Ovary (tissue), 9 donors: ENCODE results near the gene EFCAB6. TPM values are rescaled to one million over a fixed set of nuclear protein-coding genes. Genes with fewer than 3 reads are reported as not detected.

ENCODE experiments used
- DNase-seq, 5 donors: peaks; one replicate each; pipeline ENCODE4 v3.0.0-alpha.2; 2019 to 2020
- H3K27ac ChIP-seq, 2 donors: fragments of 200-600 bp; one replicate each; pipeline versions ENCODE4 v1.5.1 to v1.8.0; 2019 to 2022
- H3K27me3 ChIP-seq: fragments of 200-600 bp; one replicate; pipeline ENCODE4 v1.8.0; 2022
- H3K36me3 ChIP-seq: fragments of 200-600 bp; sonication (generic); one replicate; pipeline ENCODE4 v1.5.1; 2019
- H3K4me1 ChIP-seq: one replicate; pipeline ENCODE4 v1.8.1; 2013; ENCODE audit warnings: mild to moderate bottlenecking, moderate library complexity; ENCODE audit not compliant: insufficient read depth
- H3K4me3 ChIP-seq: fragments of 200-600 bp; sonication (generic); one replicate; pipeline ENCODE4 v1.5.1; 2017
- H3K9me3 ChIP-seq, 2 donors: fragments of 200-600 bp in 1 of 2; sonication (generic) in 1 of 2; one replicate each; pipeline versions ENCODE4 v1.5.1 to v1.8.1; 2013 to 2019; ENCODE audit warnings: mild to moderate bottlenecking in 1 of 2, moderate library complexity in 1 of 2
- EP300 ChIP-seq: sonication (generic); formaldehyde crosslinking; IDR thresholded peaks from one replicate; pipeline ENCODE4 v1.6.1; 2017; ENCODE audit warnings: antibody characterized with exemption
- POLR2A ChIP-seq: fragments of 450-650 bp; IDR thresholded peaks from one replicate; pipeline ENCODE4 v1.6.1; 2017; ENCODE audit warnings: antibody characterized with exemption, mild to moderate bottlenecking, moderate library complexity
- WGBS, 3 donors: extraction: QIAGEN DNeasy Blood & Tissue Kit in 1 of 3; methylation state at CpG; one replicate each; pipeline versions ENCODE4 v1.1.5 to v1.1.7; 2013 to 2017; 5-methylcytosine and 5-hydroxymethylcytosine counted together
- intact Hi-C, 4 donors: fragments of 100-400 bp; cut with DNase I; formaldehyde crosslinking; loops; one replicate each; pipeline versions ENCODE4 v1.11.0 to v1.15.1; 2022 to 2023
- polyA plus RNA-seq, 2 donors: library from polyadenylated mRNA; stranded (reverse); fragments of 200-250 nt in 1 of 2; fragments of 350-450 nt in 1 of 2; fragmentation: Illumina TruSeq in 1 of 2; extraction: RNeasy Lipid Tissue Mini Kit (QIAGEN cat#74804) in 1 of 2; gene quantifications; one replicate each; pipeline ENCODE4 v1.2.3, GENCODE V29; 2013 to 2014
- total RNA-seq, 7 donors: library from RNA; depleted of rRNA in 2 of 7; stranded (reverse); fragments of >200 nt in 2 of 7; fragmentation: NEBNext Ultra II Directional in 3 of 7; extraction: Animal tissue kit (Norgen Biotek cat#: 25700) in 3 of 7; gene quantifications; one replicate each; pipeline versions ENCODE4 v1.1.0 to v1.2.4, GENCODE V29; 2016 to 2023
- TF ChIP-seq, protein P1 (sequence below), 3 donors: fragments of 450-650 bp in 2 of 3; fragments of 200-600 bp in 1 of 3; IDR thresholded peaks; one replicate each; pipeline versions ENCODE4 v1.5.1 to v1.8.0; 2016 to 2022; ENCODE audit warnings: antibody characterized with exemption in 3 of 3, mild to moderate bottlenecking in 1 of 3
- donor health status: DM: no; HTN: no; CAD: no; lungs with moderate emphysema.
- donor health status: DM: no; HTN: no; CAD: no.
- donor health status: Bipolar disorder and iron deficiency.
- donor health status: DM: yes; HTN: yes; CAD: no.
- donor health status: DM: no; HTN: no; CAD: no.
- donor health status: DM: yes; HTN: yes; CAD: no.

The EFCAB6 gene
- total and polyA plus RNA-seq, 9 donors: 1.00 to 17.5 (median 6.7) TPM

DNA sequence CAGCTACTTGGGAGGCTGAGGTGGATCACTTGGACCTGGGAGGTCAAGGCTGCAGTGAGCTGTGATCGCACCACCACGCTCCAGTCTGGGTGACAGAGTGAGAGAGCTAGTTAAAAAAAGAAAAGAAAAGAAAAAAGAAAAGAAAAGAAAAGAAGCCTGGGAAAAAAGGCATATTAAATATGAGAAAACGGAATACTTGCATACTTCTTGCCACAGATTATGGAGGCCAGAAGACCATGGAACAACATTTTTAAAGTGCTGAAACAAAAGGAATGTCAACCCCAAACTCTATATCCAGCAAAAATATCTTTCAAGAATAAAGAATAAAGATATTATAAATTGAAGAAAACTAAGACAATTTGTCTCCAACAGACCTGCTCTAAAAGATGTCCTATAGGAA is 191.9 kb downstream of the EFCAB6 start:
- Histone ChIP-seq H3K9me3 (no peaks in the 10 kb centered on the region), H3K4me3 (no peak overlapping the region), H3K4me1 (peaks cover 10% of the 10 kb centered on the region), H3K27me3 (no peaks in the 10 kb centered on the region), H3K36me3 (no peaks in the 10 kb centered on the region), H3K27ac (no peak overlapping the region)
- DNase-seq: no peak
- whole genome bisulfite sequencing, 3 donors: 81 to 99% (median 99%) methylated on average over 3 of the region's 3 CpGs
- no peak for TF ChIP-seq POLR2A
- TF ChIP-seq, protein P1, sequence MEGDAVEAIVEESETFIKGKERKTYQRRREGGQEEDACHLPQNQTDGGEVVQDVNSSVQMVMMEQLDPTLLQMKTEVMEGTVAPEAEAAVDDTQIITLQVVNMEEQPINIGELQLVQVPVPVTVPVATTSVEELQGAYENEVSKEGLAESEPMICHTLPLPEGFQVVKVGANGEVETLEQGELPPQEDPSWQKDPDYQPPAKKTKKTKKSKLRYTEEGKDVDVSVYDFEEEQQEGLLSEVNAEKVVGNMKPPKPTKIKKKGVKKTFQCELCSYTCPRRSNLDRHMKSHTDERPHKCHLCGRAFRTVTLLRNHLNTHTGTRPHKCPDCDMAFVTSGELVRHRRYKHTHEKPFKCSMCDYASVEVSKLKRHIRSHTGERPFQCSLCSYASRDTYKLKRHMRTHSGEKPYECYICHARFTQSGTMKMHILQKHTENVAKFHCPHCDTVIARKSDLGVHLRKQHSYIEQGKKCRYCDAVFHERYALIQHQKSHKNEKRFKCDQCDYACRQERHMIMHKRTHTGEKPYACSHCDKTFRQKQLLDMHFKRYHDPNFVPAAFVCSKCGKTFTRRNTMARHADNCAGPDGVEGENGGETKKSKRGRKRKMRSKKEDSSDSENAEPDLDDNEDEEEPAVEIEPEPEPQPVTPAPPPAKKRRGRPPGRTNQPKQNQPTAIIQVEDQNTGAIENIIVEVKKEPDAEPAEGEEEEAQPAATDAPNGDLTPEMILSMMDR (IDR thresholded peaks at IDR 0.05): no peak
- TF ChIP-seq EP300: no peak
- intact Hi-C loops: no loop called here

DNA sequence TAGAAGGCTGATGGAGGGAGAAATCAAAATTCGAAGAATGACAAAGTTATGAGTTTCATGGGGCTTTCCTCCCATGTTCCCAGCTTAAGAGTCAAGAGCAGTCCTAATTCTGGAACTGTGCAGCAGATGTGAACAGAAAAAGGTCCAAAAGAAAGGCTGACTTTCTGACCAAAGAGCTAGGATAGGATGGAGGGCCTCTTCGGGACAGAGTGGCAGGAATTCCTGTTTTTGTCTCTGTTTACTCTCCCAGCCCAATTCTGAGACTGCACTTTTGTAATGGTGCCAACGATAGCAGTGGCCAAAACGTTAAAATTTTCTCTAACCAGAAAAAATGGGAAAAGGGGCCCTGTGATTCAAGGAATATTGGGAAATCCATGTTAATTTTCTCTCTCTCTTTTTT is 193.6 kb downstream of the EFCAB6 start:
- intact Hi-C loops: no loop called here
- Histone ChIP-seq H3K9me3 (no peaks in the 10 kb centered on the region), H3K4me3 (no peak overlapping the region), H3K36me3 (no peaks in the 10 kb centered on the region), H3K27ac (peak overlapping the region in 1 of 2 donors; percentile 59), H3K27me3 (no peaks in the 10 kb centered on the region), H3K4me1 (peaks cover 18% of the 10 kb centered on the region)
- TF ChIP-seq EP300 (no peak), POLR2A (no peak)
- no peak for DNase-seq
- 41 to 56% (median 43%) methylated on average over 4 of the region's 4 CpGs for WGBS, 3 donors

DNA sequence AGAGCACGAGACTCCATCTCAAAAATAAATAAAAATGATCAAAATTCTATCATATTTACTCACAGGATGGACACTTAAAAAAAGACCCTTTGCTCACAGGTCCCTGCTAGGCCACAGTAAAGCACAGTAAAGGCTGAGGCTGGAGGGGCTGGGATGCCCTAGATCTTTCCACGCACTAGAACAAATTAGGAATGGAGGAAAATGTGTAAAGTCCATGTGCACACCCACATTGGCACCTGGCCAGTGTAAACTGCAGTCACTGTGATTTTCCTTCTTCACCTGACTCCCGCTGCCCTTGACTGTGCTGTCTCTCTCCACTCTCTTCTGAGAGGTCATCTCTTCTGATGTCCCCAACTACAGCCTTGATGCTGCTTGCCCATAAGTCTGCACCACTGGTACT is 195.5 kb downstream of the EFCAB6 start:
- intact Hi-C loops: no loop called here
- no peaks in the 10 kb centered on the region for H3K9me3 ChIP-seq
- H3K4me3 ChIP-seq: no peak overlapping the region
- H3K27me3 ChIP-seq: no peaks in the 10 kb centered on the region
- no peaks in the 10 kb centered on the region for H3K36me3 ChIP-seq
- peak overlapping the region in 1 of 2 donors; percentile 41 for H3K27ac ChIP-seq
- WGBS, 3 donors: 76 to 79% (median 77%) methylated on average over 3 of the region's 3 CpGs
- TF ChIP-seq EP300 (no peak), POLR2A (no peak)
- TF ChIP-seq, protein P1 (IDR thresholded peaks at IDR 0.05): no peak
- DNase-seq: no peak
- H3K4me1 ChIP-seq: peaks cover 18% of the 10 kb centered on the region

DNA sequence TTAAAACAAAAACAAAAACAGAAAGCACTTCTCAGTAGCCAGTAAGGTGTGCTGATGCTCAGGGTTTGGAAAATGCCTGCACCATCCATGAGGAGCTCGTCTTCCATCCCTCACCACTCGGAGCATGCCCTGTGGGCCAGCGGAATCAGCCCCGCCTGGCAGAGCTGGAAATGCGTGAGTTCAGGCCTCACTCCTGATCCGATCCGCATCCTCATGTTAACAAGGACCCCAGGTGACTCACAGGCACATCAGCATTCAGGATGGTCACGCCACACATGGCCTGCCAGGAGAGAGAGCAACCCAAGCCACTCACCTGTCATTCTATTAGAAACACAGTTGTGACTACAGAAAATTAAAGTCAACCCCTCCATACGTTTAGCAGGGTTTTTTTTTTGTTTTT is 211.8 kb downstream of the EFCAB6 start:
- DNase-seq: no peak
- H3K27ac ChIP-seq: no peak overlapping the region
- no peaks in the 10 kb centered on the region for H3K27me3 ChIP-seq
- intact Hi-C loops: loop anchor here in 1 of 4 donors (10.0 kb wide), 1 partner anchor 65 kb away; no protein-coding TSS in a partner anchor
- WGBS, 3 donors: 87 to 93% (median 93%) methylated on average over 9 of the region's 9 CpGs
- no peaks in the 10 kb centered on the region for H3K4me1 ChIP-seq
- TF ChIP-seq, protein P1 (IDR thresholded peaks at IDR 0.05): no peak
- TF ChIP-seq EP300 (no peak), POLR2A (no peak)
- H3K36me3 ChIP-seq: no peaks in the 10 kb centered on the region
- H3K4me3 ChIP-seq: no peak overlapping the region
- H3K9me3 ChIP-seq: no peaks in the 10 kb centered on the region

DNA sequence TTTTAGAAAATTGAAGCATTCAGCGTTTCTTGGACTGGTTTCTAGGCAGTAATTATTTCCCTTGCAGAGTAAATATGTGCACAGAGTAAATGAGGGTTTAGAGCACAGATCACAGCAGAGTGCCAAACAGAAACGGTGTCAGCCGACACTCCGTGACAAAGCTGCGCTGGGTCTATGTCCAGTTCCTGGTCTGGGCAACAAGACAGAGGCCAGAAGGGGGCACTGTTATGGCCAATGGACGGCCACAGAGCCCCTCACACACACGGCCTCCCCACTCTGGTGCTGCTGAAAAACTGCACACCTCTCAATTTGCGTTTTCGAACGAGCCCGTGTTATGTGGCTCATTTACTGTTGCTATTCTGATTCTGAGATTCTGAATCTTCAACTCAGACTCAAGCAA is 219.6 kb downstream of the EFCAB6 start:
- Histone ChIP-seq H3K4me3 (no peak overlapping the region), H3K4me1 (no peaks in the 10 kb centered on the region), H3K36me3 (no peaks in the 10 kb centered on the region), H3K27me3 (no peaks in the 10 kb centered on the region), H3K9me3 (no peaks in the 10 kb centered on the region), H3K27ac (no peak overlapping the region)
- no peak for TF ChIP-seq POLR2A
- no peak for TF ChIP-seq EP300
- TF ChIP-seq, protein P1 (IDR thresholded peaks at IDR 0.05): no peak
- intact Hi-C loops: loop anchor here in 1 of 4 donors (5.0 kb wide), 1 partner anchor 1350 kb away; no protein-coding TSS in a partner anchor
- 63 to 69% (median 68%) methylated on average over 11 of the region's 11 CpGs for WGBS, 3 donors
- no peak for DNase-seq
